IMR-90 (cell line): ENCODE results near the gene WRAP53. TPM values are rescaled to one million over a fixed set of nuclear protein-coding genes. Genes with fewer than 3 reads are reported as not detected.

Experiments used
- ATAC-seq: fragments of 200-7000 bp; cut with Tn5 transposase; 2 replicates; pipeline ENCODE4 v1.9.1; 2020; ENCODE audit warnings: low read depth, mild to moderate bottlenecking, moderate library complexity
- BruUV-seq: library from RNA; stranded (reverse); fragments of 400-500 nt; replicated peaks from 2 replicates; lab custom pipeline; 2021; lab: Mats Ljungman, UMichigan
- CTCF ChIA-PET: fragments of 300-600 bp; formaldehyde crosslinking; extraction: SDS; loops from one replicate; lab custom pipeline; 2021; ENCODE audit warnings: antibody characterized with exemption; lab: Yijun Ruan, JAX
- POLR2A ChIA-PET: fragments of 300-600 bp; sonication (Branson Sonifier 250); formaldehyde crosslinking; loops from one replicate; lab custom pipeline; 2022; ENCODE audit warnings: antibody characterized with exemption; ENCODE audit not compliant: unreplicated experiment; lab: Charles Lee
- DNase-seq: peaks from one replicate; pipeline ENCODE4 v3.0.0; 2013
- H2AFZ ChIP-seq: replicated peaks from 2 replicates; pipeline ENCODE3; 2013; ENCODE audit warnings: low read length, mild to moderate bottlenecking; ENCODE audit not compliant: poor library complexity
- H2AK5ac ChIP-seq: 2 replicates; pipeline ENCODE4 v1.6.1; 2013; ENCODE audit warnings: low read depth, low read length, inconsistent platforms
- H2AK9ac ChIP-seq: replicated peaks from 2 replicates; pipeline ENCODE3; 2013; ENCODE audit warnings: mild to moderate bottlenecking, low read depth, low read length, moderate library complexity; ENCODE audit not compliant: poor library complexity
- H2BK120ac ChIP-seq: 2 replicates; pipeline ENCODE4 v1.6.1; 2013; ENCODE audit warnings: low read depth, low read length, inconsistent platforms
- H2BK15ac ChIP-seq: 3 replicates; pipeline ENCODE4 v1.6.1; 2013; ENCODE audit warnings: low read depth, low read length, inconsistent platforms
- H2BK20ac ChIP-seq: 2 replicates; pipeline ENCODE4 v1.6.1; 2013; ENCODE audit warnings: low read depth, mild to moderate bottlenecking, inconsistent platforms, low read length, moderate library complexity
- H2BK5ac ChIP-seq: 2 replicates; pipeline ENCODE4 v1.6.1; 2013; ENCODE audit warnings: mild to moderate bottlenecking, low read depth, low read length, inconsistent platforms; ENCODE audit not compliant: poor library complexity, severe bottlenecking
- H3K14ac ChIP-seq: replicated peaks from 2 replicates; pipeline ENCODE4 v1.6.1; 2013; ENCODE audit warnings: low read depth, low read length, inconsistent platforms
- H3K18ac ChIP-seq: 2 replicates; pipeline ENCODE4 v1.6.1; 2013; ENCODE audit warnings: low read depth, low read length, control low read depth
- H3K23ac ChIP-seq: 2 replicates; pipeline ENCODE4 v1.6.1; 2013; ENCODE audit warnings: low read depth, low read length, inconsistent platforms
- H3K27ac ChIP-seq: 2 replicates; pipeline ENCODE4 v1.5.1; 2013; ENCODE audit warnings: mild to moderate bottlenecking, control low read depth, low read length; ENCODE audit not compliant: insufficient read depth
- H3K27me3 ChIP-seq: 2 replicates; pipeline ENCODE4 v1.6.1; 2013; ENCODE audit warnings: low read length; ENCODE audit not compliant: control insufficient read depth, insufficient read depth
- H3K36me3 ChIP-seq: 2 replicates; pipeline ENCODE4 v1.6.1; 2013; ENCODE audit warnings: low read length, mixed read lengths; ENCODE audit not compliant: control insufficient read depth, insufficient read depth
- H3K4ac ChIP-seq: 2 replicates; pipeline ENCODE4 v1.6.1; 2013; ENCODE audit warnings: low read depth, low read length, inconsistent platforms
- H3K4me1 ChIP-seq: 2 replicates; pipeline ENCODE4 v1.6.1; 2013; ENCODE audit warnings: low read length, mixed read lengths; ENCODE audit not compliant: control insufficient read depth, insufficient read depth
- H3K4me2 ChIP-seq: 2 replicates; pipeline ENCODE4 v1.6.1; 2013; ENCODE audit warnings: low read depth, mild to moderate bottlenecking, control low read depth, low read length, moderate library complexity
- H3K4me3 ChIP-seq: 2 replicates; pipeline ENCODE4 v1.5.1; 2013; ENCODE audit warnings: low read depth, mild to moderate bottlenecking, control low read depth, low read length, moderate library complexity; ENCODE audit not compliant: insufficient read depth
- H3K56ac ChIP-seq: 2 replicates; pipeline ENCODE4 v1.6.1; 2013; ENCODE audit warnings: low read length, inconsistent platforms; ENCODE audit not compliant: insufficient read depth; ENCODE audit errors: extremely low read depth
- H3K79me1 ChIP-seq, 2 experiments: 2 replicates each; pipeline ENCODE4 v1.6.1; 2013; ENCODE audit warnings: low read length in 2 of 2, inconsistent platforms in 1 of 2, low read depth in 1 of 2
- H3K9ac ChIP-seq: 2 replicates; pipeline ENCODE4 v1.6.1; 2013; ENCODE audit warnings: low read depth, low read length, control low read depth
- H3K9me1 ChIP-seq: 2 replicates; pipeline ENCODE4 v1.6.1; 2013; ENCODE audit warnings: low read length, inconsistent platforms; ENCODE audit not compliant: insufficient read depth
- H3K9me3 ChIP-seq: 2 replicates; pipeline ENCODE4 v1.6.1; 2013; ENCODE audit warnings: low read length; ENCODE audit not compliant: control insufficient read depth, insufficient read depth
- H4K20me1 ChIP-seq: 2 replicates; pipeline ENCODE4 v1.6.1; 2013; ENCODE audit warnings: low read length, inconsistent platforms; ENCODE audit not compliant: insufficient read depth
- H4K5ac ChIP-seq: 2 replicates; pipeline ENCODE4 v1.6.1; 2013; ENCODE audit warnings: mild to moderate bottlenecking, low read depth, low read length, control low read depth
- H4K8ac ChIP-seq, 2 experiments: 2 replicates each; pipeline ENCODE4 v1.6.1; 2013; ENCODE audit warnings: low read depth in 2 of 2, low read length in 2 of 2, control low read depth in 1 of 2, inconsistent platforms in 1 of 2
- H4K91ac ChIP-seq: 2 replicates; pipeline ENCODE4 v1.6.1; 2013; ENCODE audit warnings: low read depth, low read length, inconsistent platforms; ENCODE audit not compliant: insufficient read depth
- MAFK ChIP-seq: IDR thresholded peaks from 2 replicates; pipeline ENCODE4 v1.6.1; 2012; ENCODE audit warnings: low read depth, low read length, improper control_type of control experiment
- MAZ ChIP-seq: IDR thresholded peaks from 2 replicates; pipeline ENCODE4 v1.6.1; 2012; ENCODE audit warnings: low read depth, mild to moderate bottlenecking, low read length, improper control_type of control experiment, moderate library complexity, borderline replicate concordance
- USF2 ChIP-seq: fragments of 150-350 bp; IDR thresholded peaks from 2 replicates; pipeline ENCODE4 v1.6.1; 2017; ENCODE audit warnings: mild to moderate bottlenecking, antibody characterized with exemption, low read length, low read depth
- WGBS, 2 experiments: methylation state at CpG; one replicate each; pipeline versions ENCODE4 v1.1.5 to v1.1.7; 2013; ENCODE audit warnings: missing lambda C conversion rate in 2 of 2; ENCODE audit not compliant: insufficient read length in 1 of 2; ENCODE audit errors: extremely low coverage in 2 of 2; 5-methylcytosine and 5-hydroxymethylcytosine counted together
- dilution Hi-C: fragments of 300-500 bp; cut with HindIII; formaldehyde crosslinking; loops from one replicate; pipeline ENCODE4 v1.14.3; 2018; ENCODE audit warnings: low sequenced_read_pairs; ENCODE audit not compliant: unreplicated experiment
- in situ Hi-C: fragments of 300-500 bp; cut with MboI; formaldehyde crosslinking; loops from 3 replicates; pipeline ENCODE4 v1.14.3; 2019; ENCODE audit warnings: low sequenced_read_pairs, inconsistent platforms, mixed read lengths
- intact Hi-C: fragments of 100-400 bp; cut with micrococcal nuclease; formaldehyde crosslinking; loops from 2 replicates; pipeline ENCODE4 v1.10.0; 2022
- polyA plus RNA-seq, 3 experiments: library from polyadenylated mRNA; depleted of rRNA; stranded (reverse); fragments of >200 nt; gene quantifications; 2 replicates each; pipeline ENCODE4 v1.2.3, GENCODE V29; 2012; ENCODE audit warnings: low replicate concordance in 1 of 3
- total RNA-seq: library from RNA; depleted of rRNA; stranded (reverse); fragments of >200 nt; gene quantifications from 2 replicates; pipeline ENCODE4 v1.2.3, GENCODE V29; 2012

Gene WRAP53
- total and polyA plus RNA-seq, 2 of the 4 experiments (the other 2 are of a cell fraction) = 6.6 to 9.5 TPM

- Histone ChIP-seq H2BK120ac (no peak overlapping the region), H3K9me1 (no peaks in the 10 kb centered on the region), H4K91ac (no peak overlapping the region), H2AK5ac (no peak overlapping the region), H3K56ac (no peak overlapping the region), H2AFZ (peak overlapping the region; percentile 73), H3K23ac (no peak overlapping the region), H3K4me2 (peak overlapping the region; percentile 6; the same call in 1 of the 2 replicates), H4K20me1 (no peaks in the 10 kb centered on the region), H2BK20ac (no peak overlapping the region), H4K5ac (no peak overlapping the region), H3K18ac (no peak overlapping the region), H3K79me1 (no peaks in the 10 kb centered on the region), H2AK9ac (no peak overlapping the region), H3K14ac (no peak overlapping the region), H3K27me3 (peaks cover 21% of the 10 kb centered on the region), H4K8ac (no peak overlapping the region; a peak in 1 of 4 replicates), H3K9ac (no peak overlapping the region), H3K4me1 (peaks cover 5% of the 10 kb centered on the region; the same call in 1 of the 2 replicates), H2BK15ac (no peak overlapping the region), H3K4ac (no peak overlapping the region), H3K4me3 (no peak overlapping the region), H3K27ac (no peak overlapping the region), H3K9me3 (no peaks in the 10 kb centered on the region), H2BK5ac (no peak overlapping the region), H3K36me3 (no peaks in the 10 kb centered on the region)
- ChIA-PET CTCF (no interaction called here), POLR2A (no interaction called here)
- no TSS peak for BruUV-seq
- peak; percentile 34; the same call in 1 of the 2 replicates for ATAC-seq
- WGBS, 2 experiments = 15% methylated on average over 5 of the region's 9 CpGs; no CpG with 5 or more reads in 1 of the 2 experiments
- intact Hi-C loops (no loop called here), in situ Hi-C loops (no loop called here), dilution Hi-C loops (no loop called here)
- TF ChIP-seq MAFK = no peak
- TF ChIP-seq MAZ = no peak
- no peak for TF ChIP-seq USF2
- DNase-seq = peak; percentile 16
Observed at GRCh38 chr17:7646457-7646856, 41.8 kb upstream of the WRAP53 start.
